ENCODE measurements around the gene MTMR6.

DNA sequence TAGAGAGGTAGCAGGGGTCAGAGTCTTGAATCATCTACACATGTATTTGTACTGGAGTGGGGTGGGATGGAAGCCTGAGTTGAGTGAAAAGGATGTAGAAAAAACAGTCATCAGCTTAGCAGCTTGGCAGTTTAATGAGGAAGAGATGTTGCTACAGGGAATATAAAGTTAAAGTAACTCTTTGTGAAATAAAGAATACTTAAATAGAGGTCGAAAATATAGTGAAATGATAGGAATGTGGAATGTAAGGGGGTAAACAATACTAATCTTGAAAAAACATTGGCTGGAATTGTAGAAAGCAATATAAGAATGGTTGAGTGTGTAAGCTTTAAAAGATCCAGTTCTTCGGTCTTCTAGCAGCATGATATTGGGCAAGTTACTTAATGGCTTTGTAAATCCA, 36.8 kb upstream of the MTMR6 start:
- TF ChIP-seq, protein P1, sequence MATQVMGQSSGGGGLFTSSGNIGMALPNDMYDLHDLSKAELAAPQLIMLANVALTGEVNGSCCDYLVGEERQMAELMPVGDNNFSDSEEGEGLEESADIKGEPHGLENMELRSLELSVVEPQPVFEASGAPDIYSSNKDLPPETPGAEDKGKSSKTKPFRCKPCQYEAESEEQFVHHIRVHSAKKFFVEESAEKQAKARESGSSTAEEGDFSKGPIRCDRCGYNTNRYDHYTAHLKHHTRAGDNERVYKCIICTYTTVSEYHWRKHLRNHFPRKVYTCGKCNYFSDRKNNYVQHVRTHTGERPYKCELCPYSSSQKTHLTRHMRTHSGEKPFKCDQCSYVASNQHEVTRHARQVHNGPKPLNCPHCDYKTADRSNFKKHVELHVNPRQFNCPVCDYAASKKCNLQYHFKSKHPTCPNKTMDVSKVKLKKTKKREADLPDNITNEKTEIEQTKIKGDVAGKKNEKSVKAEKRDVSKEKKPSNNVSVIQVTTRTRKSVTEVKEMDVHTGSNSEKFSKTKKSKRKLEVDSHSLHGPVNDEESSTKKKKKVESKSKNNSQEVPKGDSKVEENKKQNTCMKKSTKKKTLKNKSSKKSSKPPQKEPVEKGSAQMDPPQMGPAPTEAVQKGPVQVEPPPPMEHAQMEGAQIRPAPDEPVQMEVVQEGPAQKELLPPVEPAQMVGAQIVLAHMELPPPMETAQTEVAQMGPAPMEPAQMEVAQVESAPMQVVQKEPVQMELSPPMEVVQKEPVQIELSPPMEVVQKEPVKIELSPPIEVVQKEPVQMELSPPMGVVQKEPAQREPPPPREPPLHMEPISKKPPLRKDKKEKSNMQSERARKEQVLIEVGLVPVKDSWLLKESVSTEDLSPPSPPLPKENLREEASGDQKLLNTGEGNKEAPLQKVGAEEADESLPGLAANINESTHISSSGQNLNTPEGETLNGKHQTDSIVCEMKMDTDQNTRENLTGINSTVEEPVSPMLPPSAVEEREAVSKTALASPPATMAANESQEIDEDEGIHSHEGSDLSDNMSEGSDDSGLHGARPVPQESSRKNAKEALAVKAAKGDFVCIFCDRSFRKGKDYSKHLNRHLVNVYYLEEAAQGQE (IDR thresholded peaks at IDR 0.05; ENCODE audit: low read depth, low read length) = no peak
- TF ChIP-seq, protein P2, sequence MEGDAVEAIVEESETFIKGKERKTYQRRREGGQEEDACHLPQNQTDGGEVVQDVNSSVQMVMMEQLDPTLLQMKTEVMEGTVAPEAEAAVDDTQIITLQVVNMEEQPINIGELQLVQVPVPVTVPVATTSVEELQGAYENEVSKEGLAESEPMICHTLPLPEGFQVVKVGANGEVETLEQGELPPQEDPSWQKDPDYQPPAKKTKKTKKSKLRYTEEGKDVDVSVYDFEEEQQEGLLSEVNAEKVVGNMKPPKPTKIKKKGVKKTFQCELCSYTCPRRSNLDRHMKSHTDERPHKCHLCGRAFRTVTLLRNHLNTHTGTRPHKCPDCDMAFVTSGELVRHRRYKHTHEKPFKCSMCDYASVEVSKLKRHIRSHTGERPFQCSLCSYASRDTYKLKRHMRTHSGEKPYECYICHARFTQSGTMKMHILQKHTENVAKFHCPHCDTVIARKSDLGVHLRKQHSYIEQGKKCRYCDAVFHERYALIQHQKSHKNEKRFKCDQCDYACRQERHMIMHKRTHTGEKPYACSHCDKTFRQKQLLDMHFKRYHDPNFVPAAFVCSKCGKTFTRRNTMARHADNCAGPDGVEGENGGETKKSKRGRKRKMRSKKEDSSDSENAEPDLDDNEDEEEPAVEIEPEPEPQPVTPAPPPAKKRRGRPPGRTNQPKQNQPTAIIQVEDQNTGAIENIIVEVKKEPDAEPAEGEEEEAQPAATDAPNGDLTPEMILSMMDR (IDR thresholded peaks at IDR 0.05) = no peak
- TF ChIP-seq TAF1 (IDR thresholded peaks at IDR 0.05; ENCODE audit: borderline replicate concordance, low read depth, low read length) = no peak
- TF ChIP-seq POLR2AphosphoS5 (IDR thresholded peaks at IDR 0.05; ENCODE audit: low read depth, low read length) = no peak
- TF ChIP-seq EZH2phosphoT487 (IDR thresholded peaks at IDR 0.05; ENCODE audit: borderline replicate concordance, low read depth) = no peak
- TF ChIP-seq, protein P3, sequence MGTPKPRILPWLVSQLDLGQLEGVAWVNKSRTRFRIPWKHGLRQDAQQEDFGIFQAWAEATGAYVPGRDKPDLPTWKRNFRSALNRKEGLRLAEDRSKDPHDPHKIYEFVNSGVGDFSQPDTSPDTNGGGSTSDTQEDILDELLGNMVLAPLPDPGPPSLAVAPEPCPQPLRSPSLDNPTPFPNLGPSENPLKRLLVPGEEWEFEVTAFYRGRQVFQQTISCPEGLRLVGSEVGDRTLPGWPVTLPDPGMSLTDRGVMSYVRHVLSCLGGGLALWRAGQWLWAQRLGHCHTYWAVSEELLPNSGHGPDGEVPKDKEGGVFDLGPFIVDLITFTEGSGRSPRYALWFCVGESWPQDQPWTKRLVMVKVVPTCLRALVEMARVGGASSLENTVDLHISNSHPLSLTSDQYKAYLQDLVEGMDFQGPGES (IDR thresholded peaks at IDR 0.05; ENCODE audit: low read depth, low read length) = no peak
- no peak for TF ChIP-seq CHD2 (IDR thresholded peaks at IDR 0.05; ENCODE audit: low read length, partially characterized antibody)
- no peak for TF ChIP-seq EP300 (IDR thresholded peaks at IDR 0.05; ENCODE audit: borderline replicate concordance in 1 of 2, low read depth in 1 of 2, low read length in 1 of 2)
- TF ChIP-seq RCOR1 (IDR thresholded peaks at IDR 0.05; ENCODE audit: low read length) = no peak
- no peak for TF ChIP-seq YY1 (IDR thresholded peaks at IDR 0.05; ENCODE audit: low read depth)
- TF ChIP-seq, protein P4, sequence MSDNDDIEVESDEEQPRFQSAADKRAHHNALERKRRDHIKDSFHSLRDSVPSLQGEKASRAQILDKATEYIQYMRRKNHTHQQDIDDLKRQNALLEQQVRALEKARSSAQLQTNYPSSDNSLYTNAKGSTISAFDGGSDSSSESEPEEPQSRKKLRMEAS (IDR thresholded peaks at IDR 0.05; ENCODE audit: low read depth) = no peak
- no peak for TF ChIP-seq FOXM1 (IDR thresholded peaks at IDR 0.05; ENCODE audit: low read depth)
- TF ChIP-seq RAD21 (IDR thresholded peaks at IDR 0.05; ENCODE audit: low read length) = no peak
- no peak for TF ChIP-seq SIN3A (IDR thresholded peaks at IDR 0.05; ENCODE audit: borderline replicate concordance, low read depth, low read length)

Data from SK-N-SH (cell line).